PC-9 (cell line): ENCODE results near the gene DOK5.

ENCODE experiments used
- CTCF ChIP-seq: fragments of 200-600 bp; sonication (generic); conservative IDR thresholded peaks from 2 replicates; pipeline ENCODE4 v1.6.1; 2017; ENCODE audit warnings: mixed run types, antibody characterized with exemption, mild to moderate bottlenecking, moderate library complexity
- EZH2 ChIP-seq: fragments of 200-600 bp; sonication (generic); IDR thresholded peaks from 2 replicates; pipeline ENCODE4 v1.8.0; 2017; ENCODE audit warnings: antibody characterized with exemption, low read depth

- TF ChIP-seq CTCF (no peak), EZH2 (no peak)
These were observed 10.2 kb downstream of the DOK5 start for GRCh38 chr20:54485631-54486030.
